Sigmoid colon (tissue), 7 donors: ENCODE data around the gene STK10. TPM values are rescaled to one million over a fixed set of nuclear protein-coding genes. Genes with fewer than 3 reads are reported as not detected.
A peak's percentile ranks its signal among the peaks of the same experiment; 100 is the strongest.

ENCODE experiments used
- DNase-seq: peaks from one replicate; pipeline ENCODE4 v3.0.0-alpha.2; 2019
- H3K27ac ChIP-seq, 4 donors: fragments of 200-600 bp; sonication (generic); one replicate each; pipeline ENCODE4 v1.5.1; 2016 to 2019; ENCODE audit warnings: mild to moderate bottlenecking in 1 of 4
- H3K27me3 ChIP-seq, 3 donors: fragments of 200-600 bp; sonication (generic); one replicate each; pipeline ENCODE4 v1.5.1; 2019; ENCODE audit warnings: mild to moderate bottlenecking in 1 of 3
- H3K36me3 ChIP-seq, 4 donors: fragments of 200-600 bp; sonication (generic); one replicate each; pipeline ENCODE4 v1.5.1; 2016 to 2019
- H3K4me1 ChIP-seq, 4 donors: fragments of 200-600 bp; sonication (generic); one replicate each; pipeline ENCODE4 v1.5.1; 2017 to 2019
- H3K4me3 ChIP-seq, 4 donors: fragments of 200-600 bp; sonication (generic); one replicate each; pipeline ENCODE4 v1.5.1; 2017 to 2019; ENCODE audit warnings: mild to moderate bottlenecking in 2 of 4, moderate library complexity in 1 of 4
- H3K9me3 ChIP-seq, 4 donors: fragments of 200-600 bp in 3 of 4; sonication (generic) in 3 of 4; one replicate each; pipeline versions ENCODE4 v1.5.1 to v1.6.1; 2013 to 2019
- CTCF ChIP-seq, 4 experiments: fragments of 450-650 bp in 3 of 4; fragments of 200-600 bp in 1 of 4; IDR thresholded peaks; one replicate each; pipeline ENCODE4 v1.5.1; 2016 to 2019; ENCODE audit warnings: antibody characterized with exemption in 4 of 4, mild to moderate bottlenecking in 3 of 4, moderate library complexity in 2 of 4
- EP300 ChIP-seq, 4 donors: sonication (generic); formaldehyde crosslinking; IDR thresholded peaks; one replicate each; pipeline ENCODE4 v1.6.1; 2017; ENCODE audit warnings: antibody characterized with exemption in 4 of 4
- POLR2A ChIP-seq, 2 donors: fragments of 450-650 bp; IDR thresholded peaks; one replicate each; pipeline ENCODE4 v1.6.1; 2016; ENCODE audit warnings: antibody characterized with exemption in 2 of 2, mild to moderate bottlenecking in 2 of 2, moderate library complexity in 2 of 2
- POLR2AphosphoS5 ChIP-seq, 4 donors: sonication (generic); formaldehyde crosslinking; IDR thresholded peaks; one replicate each; pipeline ENCODE4 v1.6.1; 2017; ENCODE audit warnings: antibody characterized with exemption in 4 of 4
- WGBS, 2 donors: extraction: QIAGEN DNeasy Blood & Tissue Kit; methylation state at CpG; one replicate each; pipeline ENCODE4 v1.1.7; 2013; 5-methylcytosine and 5-hydroxymethylcytosine counted together
- intact Hi-C: fragments of 100-400 bp; cut with DNase I; formaldehyde crosslinking; loops from one replicate; pipeline ENCODE4 v1.15.1; 2023
- polyA plus RNA-seq, 3 donors: library from polyadenylated mRNA; stranded (reverse); fragments of 200-250 nt; gene quantifications; one replicate each; pipeline ENCODE4 v1.2.3, GENCODE V29; 2013
- total RNA-seq, 4 donors: library from RNA; depleted of rRNA; stranded (reverse); fragments of >200 nt; gene quantifications; one replicate each; pipeline ENCODE4 v1.1.0, GENCODE V29; 2016
- donor health status: healthy with polysubstance abuse.
- donor health status: Bipolar disorder and iron deficiency.
- donor health status: healthy.

STK10 gene
- total and polyA plus RNA-seq, 7 donors = 4.2 to 28.6 (median 12.5) TPM

- H3K4me1 ChIP-seq = peaks cover 0 to 26% (median 17%) of the 10 kb centered on the region in 4 donors
- H3K36me3 ChIP-seq = no peaks in the 10 kb centered on the region
- H3K27me3 ChIP-seq = no peaks in the 10 kb centered on the region
- peak overlapping the region in 3 of 4 donors; percentile 92 to 93 (median 92) for H3K27ac ChIP-seq
- no peak overlapping the region for H3K4me3 ChIP-seq
- DNase-seq = no peak
- intact Hi-C loops = loop anchor here (5.0 kb wide), 2 partner anchors 133 to 267 kb away; partner anchors contain the start of gene SH3PXD2B
- TF ChIP-seq CTCF (IDR thresholded peaks at IDR 0.05) (no peak), POLR2AphosphoS5 (IDR thresholded peaks at IDR 0.05) (no peak), POLR2A (IDR thresholded peaks at IDR 0.05) (no peak), EP300 (IDR thresholded peaks at IDR 0.05) (no peak)
- WGBS, 2 donors = 56 to 78% methylated on average over 10 of the region's 10 CpGs
- H3K9me3 ChIP-seq = no peaks in the 10 kb centered on the region
These were observed 2.9 kb downstream of the STK10 start for GRCh38 chr5:172185096-172185461.

GRCh38 chr5:172183881-172184280 is 4.1 kb downstream of the STK10 start:
- intact Hi-C loops = no loop called here
- 91 to 93% methylated on average over 4 of the region's 4 CpGs for WGBS, 2 donors
- no peak for DNase-seq

GRCh38 chr5:172182291-172182690 is 5.7 kb downstream of the STK10 start:
- no peak for TF ChIP-seq CTCF (IDR thresholded peaks at IDR 0.05)
- no peak for TF ChIP-seq POLR2AphosphoS5 (IDR thresholded peaks at IDR 0.05)
- no peak for TF ChIP-seq EP300 (IDR thresholded peaks at IDR 0.05)
- no peak for TF ChIP-seq POLR2A (IDR thresholded peaks at IDR 0.05)
- Histone ChIP-seq H3K4me3 (no peak overlapping the region), H3K4me1 (peaks cover 0 to 32% (median 16%) of the 10 kb centered on the region in 4 donors), H3K36me3 (no peaks in the 10 kb centered on the region), H3K27me3 (no peaks in the 10 kb centered on the region), H3K9me3 (no peaks in the 10 kb centered on the region), H3K27ac (no peak overlapping the region)
- intact Hi-C loops = no loop called here
- DNase-seq = no peak
- 91 to 94% methylated on average over 6 of the region's 6 CpGs for WGBS, 2 donors

More at GRCh38 chr5:172183881-172184280, 4.1 kb downstream of the STK10 start:
- Histone ChIP-seq H3K27me3 (no peaks in the 10 kb centered on the region), H3K4me1 (peaks cover 0 to 33% (median 17%) of the 10 kb centered on the region in 4 donors), H3K27ac (peak overlapping the region in 1 of 4 donors; percentile 8), H3K9me3 (no peaks in the 10 kb centered on the region), H3K4me3 (no peak overlapping the region), H3K36me3 (no peaks in the 10 kb centered on the region)
- no peak for TF ChIP-seq POLR2AphosphoS5 (IDR thresholded peaks at IDR 0.05)
- TF ChIP-seq POLR2A (IDR thresholded peaks at IDR 0.05) = no peak
- no peak for TF ChIP-seq EP300 (IDR thresholded peaks at IDR 0.05)
- TF ChIP-seq CTCF (IDR thresholded peaks at IDR 0.05) = no peak

DNA sequence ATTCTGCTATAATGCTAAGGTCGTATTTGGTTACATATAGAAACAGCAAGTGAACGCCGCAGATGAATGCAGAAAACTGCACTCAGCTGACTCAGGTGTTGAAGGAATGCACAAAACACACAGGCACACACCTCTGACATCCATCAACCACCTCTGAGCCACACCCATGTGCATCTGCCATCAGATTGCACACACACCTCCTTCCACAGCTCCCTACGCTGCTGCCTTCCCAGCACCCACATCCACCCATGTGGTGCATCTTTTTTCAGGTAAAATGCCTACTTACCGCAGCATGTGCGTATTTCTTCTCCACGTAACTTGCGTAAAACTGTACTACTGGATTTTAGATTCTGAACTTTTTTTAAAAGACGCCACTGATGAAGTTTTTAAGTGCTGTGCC is 7.1 kb downstream of the STK10 start:
- H3K9me3 ChIP-seq = no peaks in the 10 kb centered on the region
- H3K4me1 ChIP-seq = peaks cover 0 to 18% (median 4%) of the 10 kb centered on the region in 4 donors
- no peaks in the 10 kb centered on the region for H3K36me3 ChIP-seq
- DNase-seq = no peak
- no peaks in the 10 kb centered on the region for H3K27me3 ChIP-seq
- no peak overlapping the region for H3K27ac ChIP-seq
- intact Hi-C loops = no loop called here
- 82 to 94% methylated on average over 9 of the region's 9 CpGs for WGBS, 2 donors
- TF ChIP-seq EP300 (IDR thresholded peaks at IDR 0.05) = no peak
- no peak for TF ChIP-seq CTCF (IDR thresholded peaks at IDR 0.05)
- TF ChIP-seq POLR2A (IDR thresholded peaks at IDR 0.05) = no peak
- no peak overlapping the region for H3K4me3 ChIP-seq
